GM06990 (cell line): ENCODE results near the gene TTC23.
"Not testable (repeated sequence)": the region's sequence is repeated elsewhere in the genome, so short reads cannot be mapped to it uniquely, and the experiment has no call there.

Experiments
- DNase-seq: peaks from one replicate; pipeline ENCODE4 v3.0.0-alpha.2; 2011; ENCODE audit not compliant: insufficient read length; ENCODE audit errors: extremely low read depth
- H3K27me3 ChIP-seq: replicated peaks from 2 replicates; pipeline ENCODE4 v1.6.0; 2011; ENCODE audit warnings: low read length; ENCODE audit not compliant: control insufficient read depth, insufficient read depth
- H3K36me3 ChIP-seq: 2 replicates; pipeline ENCODE4 v1.5.1; 2011; ENCODE audit warnings: low read length; ENCODE audit not compliant: control insufficient read depth, insufficient read depth
- H3K4me3 ChIP-seq: replicated peaks from 2 replicates; pipeline ENCODE4 v1.5.1; 2011; ENCODE audit warnings: low read depth, mild to moderate bottlenecking, control low read depth, low read length
- CTCF ChIP-seq: IDR thresholded peaks from 2 replicates; pipeline ENCODE4 v1.5.1; 2011; ENCODE audit warnings: low read length, control low read depth, mild to moderate bottlenecking, inconsistent platforms; ENCODE audit not compliant: insufficient read depth, poor library complexity, severe bottlenecking

TTC23 gene

GRCh38 chr15:99117111-99117510 lies 132.3 kb downstream of the TTC23 start:
- DNase-seq, result no peak
- H3K36me3 ChIP-seq, result no peaks in the 10 kb centered on the region
- H3K4me3 ChIP-seq, result no peak overlapping the region
- TF ChIP-seq CTCF, result no peak
- H3K27me3 ChIP-seq, result no peaks in the 10 kb centered on the region

GRCh38 chr15:99115300-99116215 lies 133.8 kb downstream of the TTC23 start:
- no peak for TF ChIP-seq CTCF
- H3K36me3 ChIP-seq, result no peaks in the 10 kb centered on the region
- DNase-seq, result no peak
- no peak overlapping the region for H3K4me3 ChIP-seq
- no peaks in the 10 kb centered on the region for H3K27me3 ChIP-seq

DNA sequence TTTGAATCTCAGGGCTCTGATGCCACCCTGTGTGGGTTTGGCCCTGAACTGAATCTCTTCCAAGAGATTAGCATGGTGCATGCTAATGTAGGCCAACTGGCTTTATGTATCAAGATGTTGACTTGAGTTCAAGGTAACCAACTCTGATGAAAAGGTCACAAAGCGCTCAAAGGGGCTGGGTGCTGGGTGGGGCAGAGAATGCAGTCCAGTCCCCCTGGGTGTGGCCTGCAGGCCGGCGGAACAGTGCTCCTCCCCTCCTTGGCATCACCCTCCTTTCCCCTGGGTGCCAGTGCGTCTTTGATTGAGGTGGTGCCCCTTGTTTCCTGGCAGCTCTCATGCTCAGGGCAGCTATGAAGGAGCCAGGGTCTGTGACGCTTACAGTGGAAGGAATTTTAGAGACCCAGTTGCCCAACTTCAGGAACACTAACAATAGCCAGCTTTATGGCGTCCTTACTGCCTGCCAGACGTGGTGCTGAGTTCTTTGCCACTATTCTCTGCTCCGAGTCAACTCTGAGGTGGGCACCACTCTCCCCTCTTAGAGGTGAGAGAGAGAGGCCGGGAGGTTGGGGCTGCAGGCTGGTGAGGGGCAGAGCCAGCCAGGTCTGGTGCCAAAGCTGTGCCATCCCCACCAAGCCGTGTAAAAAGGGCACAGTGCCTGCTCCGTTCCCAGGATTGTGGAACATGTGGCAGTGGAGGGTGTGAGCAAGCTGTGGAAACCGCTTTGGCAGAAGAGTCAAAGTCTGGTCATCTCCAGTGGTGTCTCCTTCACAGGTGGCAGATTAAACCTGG lies 134.7 kb downstream of the TTC23 start:
- no peak for TF ChIP-seq CTCF
- no peak overlapping the region for H3K4me3 ChIP-seq
- H3K27me3 ChIP-seq, result no peaks in the 10 kb centered on the region
- H3K36me3 ChIP-seq, result no peaks in the 10 kb centered on the region
- no peak for DNase-seq

- H3K27me3 ChIP-seq, result no peaks in the 10 kb centered on the region
- H3K4me3 ChIP-seq, result no peak overlapping the region
- no peak for DNase-seq
- no peak for TF ChIP-seq CTCF
- no peaks in the 10 kb centered on the region for H3K36me3 ChIP-seq
Measured at GRCh38 chr15:99113547-99114271, 135.7 kb downstream of the TTC23 start.

GRCh38 chr15:99111641-99112040 lies 137.7 kb downstream of the TTC23 start:
- H3K36me3 ChIP-seq, H3K27me3 ChIP-seq, H3K4me3 ChIP-seq, DNase-seq: not testable (repeated sequence)
